SK-N-SH treated with all-trans-retinoic acid at 6 μM for 48 hours (cell line): ENCODE measurements around the gene ERN2.

ENCODE experiments used
- ESRRG ChIP-seq: fragments of 250-450 bp; sonication (Bioruptor Pico); IDR thresholded peaks from 2 replicates; pipeline ENCODE4 v1.6.1; 2021; ENCODE audit warnings: mild to moderate bottlenecking
- GLIS3 ChIP-seq: fragments of 250-450 bp; sonication (Bioruptor Pico); IDR thresholded peaks from 2 replicates; pipeline ENCODE4 v1.5.0; 2020; ENCODE audit warnings: mild to moderate bottlenecking, moderate library complexity
- RARB ChIP-seq: fragments of 250-450 bp; sonication (Bioruptor Pico); IDR thresholded peaks from 2 replicates; pipeline ENCODE4 v1.8.0; 2021; ENCODE audit warnings: mild to moderate bottlenecking, moderate library complexity
- ZNF565 ChIP-seq: fragments of 450-650 bp; formaldehyde crosslinking; conservative IDR thresholded peaks from 2 replicates; pipeline ENCODE4 v1.5.0; 2020; ENCODE audit warnings: low read depth, mild to moderate bottlenecking, moderate library complexity
- TF ChIP-seq, protein P1 (sequence below): fragments of 250-450 bp; sonication (Bioruptor Pico); IDR thresholded peaks from 2 replicates; pipeline ENCODE4 v1.8.0; 2020; ENCODE audit warnings: mild to moderate bottlenecking, moderate library complexity, borderline replicate concordance

DNA sequence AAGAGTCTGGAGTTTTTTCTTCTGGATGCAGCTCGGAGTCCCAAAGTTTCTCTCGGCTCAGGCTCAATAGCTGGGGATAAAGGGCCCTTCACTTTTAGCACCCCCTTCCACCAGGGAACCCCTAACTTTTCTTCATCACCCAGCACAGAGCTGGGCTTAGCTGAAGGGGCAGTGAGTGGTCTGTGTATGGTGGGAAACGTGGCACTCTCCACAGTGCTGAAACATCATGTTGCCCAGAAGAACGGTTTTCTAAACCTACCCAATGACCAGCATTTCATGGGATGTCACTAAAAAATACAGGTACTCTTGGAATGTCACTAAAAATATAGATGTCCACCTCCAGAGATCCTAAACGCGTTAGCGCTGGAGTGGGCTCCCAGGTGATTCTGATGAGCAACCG is 12.0 kb downstream of the ERN2 start:
- TF ChIP-seq RARB (no peak), ESRRG (no peak), GLIS3 (CRISPR knock-in tag) (no peak), ZNF565 (no peak)
- TF ChIP-seq, protein P1, sequence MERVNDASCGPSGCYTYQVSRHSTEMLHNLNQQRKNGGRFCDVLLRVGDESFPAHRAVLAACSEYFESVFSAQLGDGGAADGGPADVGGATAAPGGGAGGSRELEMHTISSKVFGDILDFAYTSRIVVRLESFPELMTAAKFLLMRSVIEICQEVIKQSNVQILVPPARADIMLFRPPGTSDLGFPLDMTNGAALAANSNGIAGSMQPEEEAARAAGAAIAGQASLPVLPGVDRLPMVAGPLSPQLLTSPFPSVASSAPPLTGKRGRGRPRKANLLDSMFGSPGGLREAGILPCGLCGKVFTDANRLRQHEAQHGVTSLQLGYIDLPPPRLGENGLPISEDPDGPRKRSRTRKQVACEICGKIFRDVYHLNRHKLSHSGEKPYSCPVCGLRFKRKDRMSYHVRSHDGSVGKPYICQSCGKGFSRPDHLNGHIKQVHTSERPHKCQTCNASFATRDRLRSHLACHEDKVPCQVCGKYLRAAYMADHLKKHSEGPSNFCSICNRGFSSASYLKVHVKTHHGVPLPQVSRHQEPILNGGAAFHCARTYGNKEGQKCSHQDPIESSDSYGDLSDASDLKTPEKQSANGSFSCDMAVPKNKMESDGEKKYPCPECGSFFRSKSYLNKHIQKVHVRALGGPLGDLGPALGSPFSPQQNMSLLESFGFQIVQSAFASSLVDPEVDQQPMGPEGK (CRISPR knock-in tag), result no peak
